NCI-H748 (cell line): ENCODE data around the gene NKX2-8.

Source experiments
- DNase-seq: peaks from one replicate; lab custom pipeline; 2025; ENCODE audit not compliant: unreplicated experiment; lab: John Stamatoyannopoulos, UW

The NKX2-8 gene

GRCh38 chr14:36582011-36582873 lies at the start of gene NKX2-8:
Gene NKX2-8, minus strand, starts transcription at chr14:36582614. Its CDS starts 225 bp downstream, at chr14:36582389.
- DNase-seq: peak; percentile 75

- DNase-seq: no peak
Observed at GRCh38 chr14:36627981-36628380, 45.6 kb upstream of the NKX2-8 start.

- no peak for DNase-seq
Observed at GRCh38 chr14:36626151-36626550, 43.7 kb upstream of the NKX2-8 start.

GRCh38 chr14:36625436-36625835 lies 43.0 kb upstream of the NKX2-8 start:
- DNase-seq: no peak

- no peak for DNase-seq
Observed at GRCh38 chr14:36625014-36625413, 42.6 kb upstream of the NKX2-8 start.

- DNase-seq: no peak
Observed at GRCh38 chr14:36619853-36620252, 37.4 kb upstream of the NKX2-8 start.

- DNase-seq: no peak
Observed at GRCh38 chr14:36619131-36619530, 36.7 kb upstream of the NKX2-8 start.

GRCh38 chr14:36618641-36619040 lies 36.2 kb upstream of the NKX2-8 start:
- DNase-seq: no peak

- DNase-seq: no peak
Observed at GRCh38 chr14:36617824-36618223, 35.4 kb upstream of the NKX2-8 start.

GRCh38 chr14:36605506-36605857 lies 23.1 kb upstream of the NKX2-8 start:
- DNase-seq: peak; percentile 48

GRCh38 chr14:36604757-36605505 lies 22.5 kb upstream of the NKX2-8 start:
- peak; percentile 88 for DNase-seq

GRCh38 chr14:36600431-36600830 lies 18.0 kb upstream of the NKX2-8 start:
- DNase-seq: no peak

- DNase-seq: no peak
Observed at GRCh38 chr14:36591482-36591881, 9.1 kb upstream of the NKX2-8 start.

GRCh38 chr14:36588788-36589187 lies 6.4 kb upstream of the NKX2-8 start:
- no peak for DNase-seq

- no peak for DNase-seq
Observed at GRCh38 chr14:36588119-36588518, 5.7 kb upstream of the NKX2-8 start.

GRCh38 chr14:36585100-36585499 lies 2.7 kb upstream of the NKX2-8 start:
- DNase-seq: peak; percentile 50

- DNase-seq: no peak
Observed at GRCh38 chr14:36583893-36584811, 1.7 kb upstream of the NKX2-8 start.

GRCh38 chr14:36583242-36583892 lies 953 bp upstream of the NKX2-8 start:
- no peak for DNase-seq

- peak; percentile 46 for DNase-seq
Observed at GRCh38 chr14:36582874-36583241, 444 bp upstream of the NKX2-8 start.
